Vagina (tissue), 2 donors: Measurements from ENCODE around the gene MGST3.

Source experiments
- POLR2A ChIP-seq, 2 donors: fragments of 450-650 bp; IDR thresholded peaks; one replicate each; pipeline ENCODE4 v1.6.1; 2017; ENCODE audit warnings: antibody characterized with exemption in 2 of 2, mild to moderate bottlenecking in 2 of 2, moderate library complexity in 2 of 2
- POLR2AphosphoS5 ChIP-seq, 2 donors: sonication (generic); formaldehyde crosslinking; IDR thresholded peaks; one replicate each; pipeline ENCODE4 v1.9.0; 2017; ENCODE audit warnings: antibody characterized with exemption in 2 of 2, mild to moderate bottlenecking in 2 of 2, low read depth in 1 of 2; ENCODE audit not compliant: insufficient read depth in 1 of 2
- TF ChIP-seq, protein P1 (sequence below), 3 experiments: fragments of 450-650 bp in 2 of 3; fragments of 200-600 bp in 1 of 3; sonication (generic) in 1 of 3; IDR thresholded peaks; one replicate each; pipeline ENCODE4 v1.5.1; 2017 to 2019; ENCODE audit warnings: antibody characterized with exemption in 3 of 3, mild to moderate bottlenecking in 2 of 3, moderate library complexity in 2 of 3

DNA sequence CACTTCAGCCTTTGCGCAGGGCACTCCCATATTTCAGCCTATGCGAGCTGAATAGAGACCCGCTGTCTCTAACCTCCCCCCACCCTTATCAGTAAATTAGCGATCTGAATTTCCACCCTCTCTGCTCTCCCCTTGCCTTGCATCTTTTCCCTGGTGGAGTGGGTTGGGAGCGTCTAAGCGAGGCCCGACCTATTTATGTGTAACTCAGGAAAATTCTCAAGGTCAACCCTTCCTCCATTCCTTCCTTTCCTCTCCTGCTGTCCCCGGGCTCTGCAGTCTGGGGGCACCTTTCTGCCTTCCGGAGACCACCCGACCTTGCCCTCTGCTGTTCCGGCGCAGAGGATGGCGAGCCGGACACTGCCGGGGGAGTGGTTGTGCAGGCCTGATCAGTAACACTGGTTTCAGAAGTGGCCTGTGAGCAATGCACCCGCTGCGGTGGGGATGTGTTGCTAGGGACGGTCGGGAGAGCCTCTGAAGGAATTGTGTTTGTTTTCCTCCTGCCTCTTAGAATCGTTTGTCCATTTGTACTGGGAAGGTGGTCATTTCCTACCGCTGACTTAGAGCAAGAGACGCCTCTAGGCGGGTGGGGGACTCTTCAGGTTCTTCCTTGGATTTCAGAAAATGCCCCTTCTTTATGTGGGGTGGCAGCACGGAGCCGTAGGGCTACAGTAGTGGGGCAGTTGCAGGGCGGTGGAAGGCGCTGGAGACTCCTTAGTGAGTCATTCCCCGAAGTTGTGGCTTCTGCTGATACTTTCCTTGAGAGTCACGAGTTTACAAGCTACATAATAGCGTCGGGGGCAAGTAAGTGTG is 513 bp downstream of the MGST3 start:
- TF ChIP-seq, protein P1, sequence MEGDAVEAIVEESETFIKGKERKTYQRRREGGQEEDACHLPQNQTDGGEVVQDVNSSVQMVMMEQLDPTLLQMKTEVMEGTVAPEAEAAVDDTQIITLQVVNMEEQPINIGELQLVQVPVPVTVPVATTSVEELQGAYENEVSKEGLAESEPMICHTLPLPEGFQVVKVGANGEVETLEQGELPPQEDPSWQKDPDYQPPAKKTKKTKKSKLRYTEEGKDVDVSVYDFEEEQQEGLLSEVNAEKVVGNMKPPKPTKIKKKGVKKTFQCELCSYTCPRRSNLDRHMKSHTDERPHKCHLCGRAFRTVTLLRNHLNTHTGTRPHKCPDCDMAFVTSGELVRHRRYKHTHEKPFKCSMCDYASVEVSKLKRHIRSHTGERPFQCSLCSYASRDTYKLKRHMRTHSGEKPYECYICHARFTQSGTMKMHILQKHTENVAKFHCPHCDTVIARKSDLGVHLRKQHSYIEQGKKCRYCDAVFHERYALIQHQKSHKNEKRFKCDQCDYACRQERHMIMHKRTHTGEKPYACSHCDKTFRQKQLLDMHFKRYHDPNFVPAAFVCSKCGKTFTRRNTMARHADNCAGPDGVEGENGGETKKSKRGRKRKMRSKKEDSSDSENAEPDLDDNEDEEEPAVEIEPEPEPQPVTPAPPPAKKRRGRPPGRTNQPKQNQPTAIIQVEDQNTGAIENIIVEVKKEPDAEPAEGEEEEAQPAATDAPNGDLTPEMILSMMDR (IDR thresholded peaks at IDR 0.05): no peak
- TF ChIP-seq POLR2A (IDR thresholded peaks at IDR 0.05) (no peak), POLR2AphosphoS5 (IDR thresholded peaks at IDR 0.05; ENCODE audit: insufficient read depth in 1 of 2, low read depth in 1 of 2) (peak in 1 of 2 donors; percentile 61)
